Neural cell (in vitro differentiated cells): ENCODE measurements around the gene ARID1B. TPM values are rescaled to one million over a fixed set of nuclear protein-coding genes. Genes with fewer than 3 reads are reported as not detected.

Experiments used
- H2AFZ ChIP-seq: fragments of 200-600, 300-800 bp; sonication (generic), shearing (Covaris generic); 2 replicates; pipeline ENCODE4 v1.6.0; 2014; ENCODE audit warnings: low read depth, mild to moderate bottlenecking, antibody characterized with exemption, low read length, moderate library complexity
- H3F3A ChIP-seq: fragments of 200-600 bp; shearing (Covaris generic); 2 replicates; pipeline ENCODE4 v1.6.1; 2016; ENCODE audit warnings: mild to moderate bottlenecking, moderate library complexity, mixed read lengths, antibody characterized with exemption, low read length; ENCODE audit not compliant: insufficient read depth, poor library complexity, severe bottlenecking
- H3K27ac ChIP-seq: fragments of 200-600, 300-800 bp; sonication (generic), shearing (Covaris generic); 2 replicates; pipeline ENCODE4 v1.5.1; 2014; ENCODE audit warnings: mild to moderate bottlenecking, low read length, moderate library complexity
- H3K27me3 ChIP-seq: fragments of 300-800, 200-600 bp; sonication (generic), shearing (Covaris generic); 2 replicates; pipeline ENCODE4 v1.6.0; 2014; ENCODE audit warnings: mild to moderate bottlenecking, low read depth, low read length, moderate library complexity; ENCODE audit not compliant: insufficient read depth
- H3K36me3 ChIP-seq: fragments of 300-800, 200-600 bp; sonication (generic), shearing (Covaris generic); 2 replicates; pipeline ENCODE4 v1.5.1; 2014; ENCODE audit warnings: mild to moderate bottlenecking, antibody characterized with exemption, low read length, moderate library complexity; ENCODE audit not compliant: insufficient read depth
- H3K4me2 ChIP-seq: fragments of 300-800, 200-600 bp; sonication (generic), shearing (Covaris generic); 2 replicates; pipeline ENCODE4 v1.6.0; 2014; ENCODE audit warnings: mild to moderate bottlenecking, low read length
- H3K4me3 ChIP-seq: fragments of 300-800, 200-600 bp; sonication (generic), shearing (Covaris generic); 2 replicates; pipeline ENCODE4 v1.5.1; 2014; ENCODE audit warnings: mild to moderate bottlenecking, low read length, moderate library complexity
- H3K79me2 ChIP-seq: fragments of 200-600 bp; shearing (Covaris generic); replicated peaks from 2 replicates; pipeline ENCODE4 v1.6.0; 2014; ENCODE audit warnings: mild to moderate bottlenecking, low read length, moderate library complexity; ENCODE audit not compliant: insufficient read depth
- H3K9ac ChIP-seq: fragments of 300-800, 200-600 bp; sonication (generic), shearing (Covaris generic); 2 replicates; pipeline ENCODE4 v1.6.1; 2016; ENCODE audit warnings: mild to moderate bottlenecking, low read length, mixed read lengths
- H3K9me2 ChIP-seq: fragments of 200-600 bp; shearing (Covaris generic); 2 replicates; pipeline ENCODE4 v1.6.1; 2016; ENCODE audit warnings: mild to moderate bottlenecking, low read length, mixed read lengths; ENCODE audit not compliant: insufficient read depth
- H3K9me3 ChIP-seq: fragments of 200-600, 300-800 bp; sonication (generic), shearing (Covaris generic); 2 replicates; pipeline ENCODE4 v1.6.1; 2016; ENCODE audit warnings: mild to moderate bottlenecking, mixed run types, low read length, moderate library complexity, mixed read lengths
- H4K20me1 ChIP-seq: fragments of 200-600 bp; shearing (Covaris generic); 2 replicates; pipeline ENCODE4 v1.6.1; 2016; ENCODE audit warnings: mild to moderate bottlenecking, mixed run types; ENCODE audit not compliant: insufficient read depth
- CTCF ChIP-seq: fragments of 450-650 bp; IDR thresholded peaks from 2 replicates; pipeline ENCODE4 v1.5.1; 2014; ENCODE audit warnings: antibody characterized with exemption, mild to moderate bottlenecking, moderate library complexity; ENCODE audit not compliant: poor library complexity, severe bottlenecking
- EP300 ChIP-seq: fragments of 450-650 bp; conservative IDR thresholded peaks from 2 replicates; pipeline ENCODE4 v1.6.1; 2014; ENCODE audit warnings: antibody characterized with exemption, mild to moderate bottlenecking, moderate library complexity; ENCODE audit not compliant: poor library complexity, severe bottlenecking
- EZH2 ChIP-seq: fragments of 200-600, 300-800 bp; shearing (Covaris generic), sonication (generic); IDR thresholded peaks from 2 replicates; pipeline ENCODE4 v1.6.1; 2014; ENCODE audit warnings: antibody characterized with exemption, low read length, borderline replicate concordance, mild to moderate bottlenecking; ENCODE audit not compliant: insufficient read depth, poor library complexity, severe bottlenecking
- MXI1 ChIP-seq: fragments of 450-650 bp; conservative IDR thresholded peaks from 2 replicates; pipeline ENCODE4 v1.6.1; 2014; ENCODE audit warnings: antibody characterized with exemption, mild to moderate bottlenecking; ENCODE audit not compliant: poor library complexity, severe bottlenecking
- POLR2AphosphoS5 ChIP-seq: IDR thresholded peaks from 2 replicates; pipeline ENCODE4 v1.6.1; 2012
- RAD21 ChIP-seq: fragments of 450-650 bp; conservative IDR thresholded peaks from 2 replicates; pipeline ENCODE4 v1.6.1; 2014; ENCODE audit warnings: antibody characterized with exemption, mild to moderate bottlenecking, moderate library complexity
- SMC3 ChIP-seq: fragments of 450-650 bp; conservative IDR thresholded peaks from 2 replicates; pipeline ENCODE4 v1.6.1; 2014; ENCODE audit warnings: antibody characterized with exemption, mild to moderate bottlenecking, moderate library complexity; ENCODE audit not compliant: poor library complexity
- TAF1 ChIP-seq: IDR thresholded peaks from 2 replicates; pipeline ENCODE4 v1.6.1; 2012; ENCODE audit warnings: low read depth
- polyA plus RNA-seq: library from polyadenylated mRNA; depleted of rRNA; stranded (reverse); fragments of >200 nt; gene quantifications from 2 replicates; pipeline ENCODE4 v1.2.3, GENCODE V29; 2014
- TF ChIP-seq, protein P1 (sequence below): IDR thresholded peaks from 2 replicates; pipeline ENCODE4 v1.6.1; 2012; ENCODE audit warnings: borderline replicate concordance

ARID1B gene
- polyA plus RNA-seq, 1 donor from 2014 or later, result 35.0 TPM

DNA sequence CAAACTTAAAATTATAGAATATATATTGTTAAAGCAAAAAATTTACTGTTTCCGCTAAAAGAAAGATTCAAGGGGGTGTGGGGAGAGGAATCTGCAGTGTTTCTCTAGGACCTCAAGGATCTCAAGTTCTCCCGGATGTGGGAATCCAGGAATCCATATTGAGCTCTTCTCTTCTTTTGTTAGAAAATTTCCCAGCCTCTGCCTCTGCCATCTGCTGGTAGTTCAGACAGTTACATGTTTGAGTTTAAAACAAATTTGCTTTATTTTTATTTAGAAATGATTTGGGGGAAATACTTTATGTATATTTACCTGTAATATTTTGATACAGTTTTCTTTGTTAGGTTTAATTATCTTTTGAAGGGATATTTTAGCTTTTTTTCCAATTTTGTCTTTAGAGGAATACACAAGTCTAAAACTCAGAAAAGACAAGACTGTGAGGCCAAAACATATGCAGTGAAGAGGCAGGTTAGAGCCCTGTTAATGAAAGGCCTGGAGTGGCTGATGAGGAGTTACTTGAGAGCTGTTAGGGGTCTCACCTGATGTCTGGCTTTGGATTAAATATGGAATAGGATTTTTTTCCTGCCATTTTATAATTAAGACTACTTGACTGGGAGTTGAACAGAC, 268.8 kb downstream of the ARID1B start:
- Histone ChIP-seq H3K27me3 (no peaks in the 10 kb centered on the region), H3K9me3 (no peaks in the 10 kb centered on the region), H3K4me2 (no peak overlapping the region), H2AFZ (no peak overlapping the region), H3K36me3 (no peaks in the 10 kb centered on the region), H3K4me3 (no peak overlapping the region), H3K27ac (no peak overlapping the region), H4K20me1 (no peaks in the 10 kb centered on the region), H3K9me2 (no peaks in the 10 kb centered on the region), H3K79me2 (peaks cover 4% of the 10 kb centered on the region), H3K9ac (no peak overlapping the region), H3F3A (no peaks in the 10 kb centered on the region)
- TF ChIP-seq RAD21, result peak; percentile 65
- no peak for TF ChIP-seq EZH2
- peak; percentile 69 for TF ChIP-seq CTCF
- TF ChIP-seq POLR2AphosphoS5, result no peak
- no peak for TF ChIP-seq EP300
- no peak for TF ChIP-seq TAF1
- no peak for TF ChIP-seq MXI1
- TF ChIP-seq, protein P1, sequence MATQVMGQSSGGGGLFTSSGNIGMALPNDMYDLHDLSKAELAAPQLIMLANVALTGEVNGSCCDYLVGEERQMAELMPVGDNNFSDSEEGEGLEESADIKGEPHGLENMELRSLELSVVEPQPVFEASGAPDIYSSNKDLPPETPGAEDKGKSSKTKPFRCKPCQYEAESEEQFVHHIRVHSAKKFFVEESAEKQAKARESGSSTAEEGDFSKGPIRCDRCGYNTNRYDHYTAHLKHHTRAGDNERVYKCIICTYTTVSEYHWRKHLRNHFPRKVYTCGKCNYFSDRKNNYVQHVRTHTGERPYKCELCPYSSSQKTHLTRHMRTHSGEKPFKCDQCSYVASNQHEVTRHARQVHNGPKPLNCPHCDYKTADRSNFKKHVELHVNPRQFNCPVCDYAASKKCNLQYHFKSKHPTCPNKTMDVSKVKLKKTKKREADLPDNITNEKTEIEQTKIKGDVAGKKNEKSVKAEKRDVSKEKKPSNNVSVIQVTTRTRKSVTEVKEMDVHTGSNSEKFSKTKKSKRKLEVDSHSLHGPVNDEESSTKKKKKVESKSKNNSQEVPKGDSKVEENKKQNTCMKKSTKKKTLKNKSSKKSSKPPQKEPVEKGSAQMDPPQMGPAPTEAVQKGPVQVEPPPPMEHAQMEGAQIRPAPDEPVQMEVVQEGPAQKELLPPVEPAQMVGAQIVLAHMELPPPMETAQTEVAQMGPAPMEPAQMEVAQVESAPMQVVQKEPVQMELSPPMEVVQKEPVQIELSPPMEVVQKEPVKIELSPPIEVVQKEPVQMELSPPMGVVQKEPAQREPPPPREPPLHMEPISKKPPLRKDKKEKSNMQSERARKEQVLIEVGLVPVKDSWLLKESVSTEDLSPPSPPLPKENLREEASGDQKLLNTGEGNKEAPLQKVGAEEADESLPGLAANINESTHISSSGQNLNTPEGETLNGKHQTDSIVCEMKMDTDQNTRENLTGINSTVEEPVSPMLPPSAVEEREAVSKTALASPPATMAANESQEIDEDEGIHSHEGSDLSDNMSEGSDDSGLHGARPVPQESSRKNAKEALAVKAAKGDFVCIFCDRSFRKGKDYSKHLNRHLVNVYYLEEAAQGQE, result peak; percentile 73
- TF ChIP-seq SMC3, result peak; percentile 70

- no peaks in the 10 kb centered on the region for H3K9me2 ChIP-seq
- no peaks in the 10 kb centered on the region for H3K9me3 ChIP-seq
- H3K27ac ChIP-seq, result no peak overlapping the region
- H3K36me3 ChIP-seq, result no peaks in the 10 kb centered on the region
- H3K79me2 ChIP-seq, result peaks cover 4% of the 10 kb centered on the region
- no peak overlapping the region for H3K4me2 ChIP-seq
- H3K4me3 ChIP-seq, result no peak overlapping the region
- H3K9ac ChIP-seq, result no peak overlapping the region
- H3K27me3 ChIP-seq, result no peaks in the 10 kb centered on the region
- no peak overlapping the region for H2AFZ ChIP-seq
- TF ChIP-seq EZH2 (no peak), MXI1 (no peak), POLR2AphosphoS5 (no peak), TAF1 (no peak), CTCF (no peak), SMC3 (no peak), EP300 (no peak), RAD21 (no peak)
- TF ChIP-seq, protein P1, result no peak
- H3F3A ChIP-seq, result peaks cover 3% of the 10 kb centered on the region
- H4K20me1 ChIP-seq, result no peaks in the 10 kb centered on the region
Measured at GRCh38 chr6:157046776-157047175, 269.6 kb downstream of the ARID1B start.
